IMR-90 (cell line): ENCODE data around the gene PDE11A. TPM values are rescaled to one million over a fixed set of nuclear protein-coding genes. Genes with fewer than 3 reads are reported as not detected.

Experiments
- ATAC-seq: fragments of 200-7000 bp; cut with Tn5 transposase; 2 replicates; pipeline ENCODE4 v1.9.1; 2020; ENCODE audit warnings: low read depth, mild to moderate bottlenecking, moderate library complexity
- BruUV-seq: library from RNA; stranded (reverse); fragments of 400-500 nt; replicated peaks from 2 replicates; lab custom pipeline; 2021; lab: Mats Ljungman, UMichigan
- CTCF ChIA-PET: fragments of 300-600 bp; formaldehyde crosslinking; extraction: SDS; loops from one replicate; lab custom pipeline; 2021; ENCODE audit warnings: antibody characterized with exemption; lab: Yijun Ruan, JAX
- POLR2A ChIA-PET: fragments of 300-600 bp; sonication (Branson Sonifier 250); formaldehyde crosslinking; loops from one replicate; lab custom pipeline; 2022; ENCODE audit warnings: antibody characterized with exemption; ENCODE audit not compliant: unreplicated experiment; lab: Charles Lee
- DNase-seq: peaks from one replicate; pipeline ENCODE4 v3.0.0; 2013
- H2AFZ ChIP-seq: replicated peaks from 2 replicates; pipeline ENCODE3; 2013; ENCODE audit warnings: low read length, mild to moderate bottlenecking; ENCODE audit not compliant: poor library complexity
- H2AK5ac ChIP-seq: 2 replicates; pipeline ENCODE4 v1.6.1; 2013; ENCODE audit warnings: low read depth, low read length, inconsistent platforms
- H2AK9ac ChIP-seq: replicated peaks from 2 replicates; pipeline ENCODE3; 2013; ENCODE audit warnings: mild to moderate bottlenecking, low read depth, low read length, moderate library complexity; ENCODE audit not compliant: poor library complexity
- H2BK120ac ChIP-seq: 2 replicates; pipeline ENCODE4 v1.6.1; 2013; ENCODE audit warnings: low read depth, low read length, inconsistent platforms
- H2BK15ac ChIP-seq: 3 replicates; pipeline ENCODE4 v1.6.1; 2013; ENCODE audit warnings: low read depth, low read length, inconsistent platforms
- H2BK20ac ChIP-seq: 2 replicates; pipeline ENCODE4 v1.6.1; 2013; ENCODE audit warnings: low read depth, mild to moderate bottlenecking, inconsistent platforms, low read length, moderate library complexity
- H2BK5ac ChIP-seq: 2 replicates; pipeline ENCODE4 v1.6.1; 2013; ENCODE audit warnings: mild to moderate bottlenecking, low read depth, low read length, inconsistent platforms; ENCODE audit not compliant: poor library complexity, severe bottlenecking
- H3K14ac ChIP-seq: replicated peaks from 2 replicates; pipeline ENCODE4 v1.6.1; 2013; ENCODE audit warnings: low read depth, low read length, inconsistent platforms
- H3K18ac ChIP-seq: 2 replicates; pipeline ENCODE4 v1.6.1; 2013; ENCODE audit warnings: low read depth, low read length, control low read depth
- H3K23ac ChIP-seq: 2 replicates; pipeline ENCODE4 v1.6.1; 2013; ENCODE audit warnings: low read depth, low read length, inconsistent platforms
- H3K27ac ChIP-seq: 2 replicates; pipeline ENCODE4 v1.5.1; 2013; ENCODE audit warnings: mild to moderate bottlenecking, control low read depth, low read length; ENCODE audit not compliant: insufficient read depth
- H3K27me3 ChIP-seq: 2 replicates; pipeline ENCODE4 v1.6.1; 2013; ENCODE audit warnings: low read length; ENCODE audit not compliant: control insufficient read depth, insufficient read depth
- H3K36me3 ChIP-seq: 2 replicates; pipeline ENCODE4 v1.6.1; 2013; ENCODE audit warnings: low read length, mixed read lengths; ENCODE audit not compliant: control insufficient read depth, insufficient read depth
- H3K4ac ChIP-seq: 2 replicates; pipeline ENCODE4 v1.6.1; 2013; ENCODE audit warnings: low read depth, low read length, inconsistent platforms
- H3K4me1 ChIP-seq: 2 replicates; pipeline ENCODE4 v1.6.1; 2013; ENCODE audit warnings: low read length, mixed read lengths; ENCODE audit not compliant: control insufficient read depth, insufficient read depth
- H3K4me2 ChIP-seq: 2 replicates; pipeline ENCODE4 v1.6.1; 2013; ENCODE audit warnings: low read depth, mild to moderate bottlenecking, control low read depth, low read length, moderate library complexity
- H3K4me3 ChIP-seq: 2 replicates; pipeline ENCODE4 v1.5.1; 2013; ENCODE audit warnings: low read depth, mild to moderate bottlenecking, control low read depth, low read length, moderate library complexity; ENCODE audit not compliant: insufficient read depth
- H3K56ac ChIP-seq: 2 replicates; pipeline ENCODE4 v1.6.1; 2013; ENCODE audit warnings: low read length, inconsistent platforms; ENCODE audit not compliant: insufficient read depth; ENCODE audit errors: extremely low read depth
- H3K79me1 ChIP-seq, 2 experiments: 2 replicates each; pipeline ENCODE4 v1.6.1; 2013; ENCODE audit warnings: low read length in 2 of 2, inconsistent platforms in 1 of 2, low read depth in 1 of 2
- H3K9ac ChIP-seq: 2 replicates; pipeline ENCODE4 v1.6.1; 2013; ENCODE audit warnings: low read depth, low read length, control low read depth
- H3K9me1 ChIP-seq: 2 replicates; pipeline ENCODE4 v1.6.1; 2013; ENCODE audit warnings: low read length, inconsistent platforms; ENCODE audit not compliant: insufficient read depth
- H3K9me3 ChIP-seq: 2 replicates; pipeline ENCODE4 v1.6.1; 2013; ENCODE audit warnings: low read length; ENCODE audit not compliant: control insufficient read depth, insufficient read depth
- H4K20me1 ChIP-seq: 2 replicates; pipeline ENCODE4 v1.6.1; 2013; ENCODE audit warnings: low read length, inconsistent platforms; ENCODE audit not compliant: insufficient read depth
- H4K5ac ChIP-seq: 2 replicates; pipeline ENCODE4 v1.6.1; 2013; ENCODE audit warnings: mild to moderate bottlenecking, low read depth, low read length, control low read depth
- H4K8ac ChIP-seq, 2 experiments: 2 replicates each; pipeline ENCODE4 v1.6.1; 2013; ENCODE audit warnings: low read depth in 2 of 2, low read length in 2 of 2, control low read depth in 1 of 2, inconsistent platforms in 1 of 2
- H4K91ac ChIP-seq: 2 replicates; pipeline ENCODE4 v1.6.1; 2013; ENCODE audit warnings: low read depth, low read length, inconsistent platforms; ENCODE audit not compliant: insufficient read depth
- CHD1 ChIP-seq: IDR thresholded peaks from 2 replicates; pipeline ENCODE4 v1.6.1; 2012; ENCODE audit warnings: low read depth, low read length, improper control_type of control experiment
- CTCF ChIP-seq: conservative IDR thresholded peaks from 2 replicates; pipeline ENCODE4 v1.5.1; 2012; ENCODE audit warnings: mild to moderate bottlenecking, low read depth, low read length, improper control_type of control experiment
- ELK1 ChIP-seq: fragments of 150-350 bp; IDR thresholded peaks from 2 replicates; pipeline ENCODE4 v1.6.1; 2016; ENCODE audit warnings: low read depth, mild to moderate bottlenecking, low read length, moderate library complexity, borderline replicate concordance
- MXI1 ChIP-seq: IDR thresholded peaks from 2 replicates; pipeline ENCODE4 v1.6.1; 2012; ENCODE audit warnings: low read depth, mild to moderate bottlenecking, low read length, moderate library complexity, borderline replicate concordance
- NFE2L2 ChIP-seq: fragments of 150-350 bp; IDR thresholded peaks from 2 replicates; pipeline ENCODE4 v1.6.1; 2016; ENCODE audit warnings: low read depth, mild to moderate bottlenecking, low read length
- RCOR1 ChIP-seq: IDR thresholded peaks from 2 replicates; pipeline ENCODE4 v1.6.1; 2012; ENCODE audit warnings: mild to moderate bottlenecking, low read length, improper control_type of control experiment; ENCODE audit not compliant: insufficient replicate concordance
- SMC3 ChIP-seq: fragments of 150-350 bp; IDR thresholded peaks from 2 replicates; pipeline ENCODE4 v1.6.1; 2016; ENCODE audit warnings: low read depth, mild to moderate bottlenecking, antibody characterized with exemption, low read length, moderate library complexity
- WGBS, 2 experiments: methylation state at CpG; one replicate each; pipeline versions ENCODE4 v1.1.5 to v1.1.7; 2013; ENCODE audit warnings: missing lambda C conversion rate in 2 of 2; ENCODE audit not compliant: insufficient read length in 1 of 2; ENCODE audit errors: extremely low coverage in 2 of 2; 5-methylcytosine and 5-hydroxymethylcytosine counted together
- dilution Hi-C: fragments of 300-500 bp; cut with HindIII; formaldehyde crosslinking; loops from one replicate; pipeline ENCODE4 v1.14.3; 2018; ENCODE audit warnings: low sequenced_read_pairs; ENCODE audit not compliant: unreplicated experiment
- in situ Hi-C: fragments of 300-500 bp; cut with MboI; formaldehyde crosslinking; loops from 3 replicates; pipeline ENCODE4 v1.14.3; 2019; ENCODE audit warnings: low sequenced_read_pairs, inconsistent platforms, mixed read lengths
- intact Hi-C: fragments of 100-400 bp; cut with micrococcal nuclease; formaldehyde crosslinking; loops from 2 replicates; pipeline ENCODE4 v1.10.0; 2022
- polyA plus RNA-seq, 3 experiments: library from polyadenylated mRNA; depleted of rRNA; stranded (reverse); fragments of >200 nt; gene quantifications; 2 replicates each; pipeline ENCODE4 v1.2.3, GENCODE V29; 2012; ENCODE audit warnings: low replicate concordance in 1 of 3
- total RNA-seq: library from RNA; depleted of rRNA; stranded (reverse); fragments of >200 nt; gene quantifications from 2 replicates; pipeline ENCODE4 v1.2.3, GENCODE V29; 2012

PDE11A gene
- total and polyA plus RNA-seq, 2 of the 4 experiments (the other 2 are of a cell fraction): 0.21 to 0.72 TPM

- Histone ChIP-seq H2BK5ac (no peak overlapping the region), H2AK9ac (no peak overlapping the region), H3K4me3 (no peak overlapping the region), H2BK120ac (no peak overlapping the region), H3K9me1 (no peaks in the 10 kb centered on the region), H3K14ac (no peak overlapping the region), H2BK15ac (no peak overlapping the region), H3K56ac (no peak overlapping the region), H3K27ac (no peak overlapping the region), H3K23ac (no peak overlapping the region), H3K4ac (no peak overlapping the region), H3K9ac (no peak overlapping the region), H3K4me2 (no peak overlapping the region), H2BK20ac (no peak overlapping the region), H4K8ac (no peak overlapping the region), H3K79me1 (no peaks in the 10 kb centered on the region), H2AK5ac (no peak overlapping the region), H3K36me3 (no peaks in the 10 kb centered on the region), H3K18ac (no peak overlapping the region), H3K9me3 (no peaks in the 10 kb centered on the region), H4K91ac (no peak overlapping the region), H3K4me1 (no peaks in the 10 kb centered on the region), H2AFZ (no peak overlapping the region), H4K5ac (no peak overlapping the region), H3K27me3 (peaks cover 3% of the 10 kb centered on the region; the same call in 1 of the 2 replicates), H4K20me1 (no peaks in the 10 kb centered on the region)
- POLR2A ChIA-PET: no interaction called here
- CTCF ChIA-PET: no interaction called here
- dilution Hi-C loops (no loop called here), in situ Hi-C loops (loop anchor here (10.0 kb wide), 1 partner anchor 387 kb away; no protein-coding TSS in a partner anchor), intact Hi-C loops (loop anchor here (5.0 kb wide), 3 partner anchors 120 to 460 kb away; partner anchors contain the start of gene NFE2L2)
- TF ChIP-seq CHD1 (no peak), MXI1 (no peak), SMC3 (no peak), CTCF (no peak), ELK1 (no peak), NFE2L2 (no peak), RCOR1 (no peak)
- 73% methylated on average over 2 of the region's 11 CpGs; no CpG with 5 or more reads in 1 of the 2 experiments for whole genome bisulfite sequencing, 2 experiments
- DNase-seq (no peak), ATAC-seq (no peak)
- no TSS peak for BruUV-seq
Observed at GRCh38 chr2:177721818-177722567, 350.6 kb downstream of the PDE11A start.
